GM12872 (cell line): ENCODE data around the gene OARD1.

Experiments used
- TF ChIP-seq, protein P1 (sequence below): IDR thresholded peaks from 3 replicates; pipeline ENCODE4 v1.5.1; 2011; ENCODE audit warnings: low read depth, mild to moderate bottlenecking, low read length, moderate library complexity; ENCODE audit not compliant: insufficient read depth

The OARD1 gene

DNA sequence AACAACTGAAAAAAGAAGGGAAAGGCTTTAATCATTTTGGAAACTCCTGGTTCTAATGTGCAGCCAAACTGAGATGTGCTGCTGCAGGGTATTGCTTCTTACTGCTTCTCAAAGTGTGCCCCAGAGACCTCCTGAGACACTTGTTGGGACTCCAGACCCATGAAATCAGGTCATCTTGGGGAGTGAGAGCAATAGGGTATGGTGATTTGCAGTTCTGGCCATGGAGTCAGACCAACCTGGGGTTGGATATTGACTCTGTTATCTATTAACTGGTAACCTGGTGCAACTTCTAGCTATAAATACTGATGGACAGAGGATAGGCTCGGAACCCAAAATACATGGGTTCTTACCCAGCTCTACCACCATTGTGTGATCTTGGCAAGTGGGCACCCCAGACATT is 26.1 kb downstream of the OARD1 start:
- TF ChIP-seq, protein P1, sequence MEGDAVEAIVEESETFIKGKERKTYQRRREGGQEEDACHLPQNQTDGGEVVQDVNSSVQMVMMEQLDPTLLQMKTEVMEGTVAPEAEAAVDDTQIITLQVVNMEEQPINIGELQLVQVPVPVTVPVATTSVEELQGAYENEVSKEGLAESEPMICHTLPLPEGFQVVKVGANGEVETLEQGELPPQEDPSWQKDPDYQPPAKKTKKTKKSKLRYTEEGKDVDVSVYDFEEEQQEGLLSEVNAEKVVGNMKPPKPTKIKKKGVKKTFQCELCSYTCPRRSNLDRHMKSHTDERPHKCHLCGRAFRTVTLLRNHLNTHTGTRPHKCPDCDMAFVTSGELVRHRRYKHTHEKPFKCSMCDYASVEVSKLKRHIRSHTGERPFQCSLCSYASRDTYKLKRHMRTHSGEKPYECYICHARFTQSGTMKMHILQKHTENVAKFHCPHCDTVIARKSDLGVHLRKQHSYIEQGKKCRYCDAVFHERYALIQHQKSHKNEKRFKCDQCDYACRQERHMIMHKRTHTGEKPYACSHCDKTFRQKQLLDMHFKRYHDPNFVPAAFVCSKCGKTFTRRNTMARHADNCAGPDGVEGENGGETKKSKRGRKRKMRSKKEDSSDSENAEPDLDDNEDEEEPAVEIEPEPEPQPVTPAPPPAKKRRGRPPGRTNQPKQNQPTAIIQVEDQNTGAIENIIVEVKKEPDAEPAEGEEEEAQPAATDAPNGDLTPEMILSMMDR: no peak

DNA sequence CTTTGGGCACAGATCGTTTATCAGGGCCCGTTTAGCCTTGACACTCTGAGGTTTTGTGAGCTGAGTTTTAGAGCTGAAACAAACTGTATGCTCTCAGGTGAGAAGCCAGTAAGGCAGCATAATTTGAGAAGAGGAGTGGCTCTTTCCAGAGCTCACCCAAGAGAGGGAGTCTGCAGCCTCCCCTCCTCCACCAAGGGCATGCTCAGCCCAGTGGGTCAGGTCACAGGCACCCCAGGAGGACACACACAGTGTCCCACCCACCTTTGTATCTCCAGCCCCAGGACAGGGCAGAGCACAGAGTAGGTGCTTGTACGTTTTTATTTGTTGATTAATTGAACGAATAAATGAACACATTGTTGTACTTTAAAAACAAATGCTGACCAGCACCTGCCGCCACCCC is 26.5 kb downstream of the OARD1 start:
- TF ChIP-seq, protein P1: no peak

DNA sequence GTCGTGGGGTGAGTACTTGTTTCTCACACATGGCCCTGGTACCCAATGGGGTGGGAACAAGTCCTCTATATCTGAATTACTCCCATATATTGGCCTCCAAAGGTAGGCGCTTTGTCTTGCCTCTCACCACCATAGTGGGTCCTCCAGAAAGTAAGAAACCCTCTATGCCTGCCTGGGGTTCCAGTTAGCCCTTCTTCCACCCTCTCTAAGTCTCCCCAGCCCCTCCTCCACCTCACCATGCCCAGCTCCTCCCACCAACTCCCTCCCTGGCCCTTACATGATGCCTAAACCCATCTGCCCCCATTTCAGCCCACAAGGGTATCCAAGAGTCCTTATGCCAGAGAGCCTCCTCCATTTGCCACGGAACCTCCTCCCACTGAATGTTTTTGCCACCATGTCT is 29.0 kb downstream of the OARD1 start:
- TF ChIP-seq, protein P1: no peak

DNA sequence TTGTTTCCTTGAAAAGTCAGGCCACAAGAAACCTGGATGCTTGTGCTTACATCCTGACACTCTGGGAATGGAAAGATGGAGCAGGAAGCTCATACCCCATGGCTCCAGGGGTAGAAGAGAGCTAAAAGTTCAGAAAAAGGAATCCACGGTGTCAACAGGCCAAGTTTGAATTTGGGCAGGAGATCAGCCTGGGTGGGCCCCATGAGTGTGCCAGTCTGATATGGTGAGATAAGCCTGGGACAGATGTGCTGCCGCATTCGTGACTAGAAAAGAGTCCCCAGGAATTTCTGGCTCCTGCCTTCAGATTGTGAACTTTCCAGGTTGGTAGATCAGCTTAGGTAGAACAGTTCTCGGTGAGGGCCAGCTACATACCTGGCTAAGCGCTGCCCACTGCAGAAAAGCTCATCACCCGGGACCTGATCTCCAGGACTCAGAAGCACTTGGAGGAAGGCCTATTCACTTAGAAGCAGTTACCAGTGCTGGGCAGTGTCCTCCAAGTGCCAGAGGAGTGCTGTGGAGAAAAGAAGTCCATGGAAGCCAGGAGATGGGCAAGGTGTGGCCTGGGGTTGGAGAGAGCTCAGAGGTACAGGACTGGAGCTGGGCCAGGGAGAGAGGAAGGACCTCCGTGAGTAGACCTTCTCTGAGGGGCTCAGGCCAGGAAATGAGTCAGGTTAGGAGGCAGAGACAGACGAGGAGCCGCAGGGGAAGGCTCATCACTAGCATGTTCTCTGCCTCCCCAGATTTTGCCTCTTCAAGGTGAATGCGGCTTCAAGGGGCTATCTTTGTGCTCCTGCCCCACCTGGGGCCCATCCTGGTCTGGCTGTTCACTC is 29.7 kb downstream of the OARD1 start, which contains the start of gene TSPO2:
Gene TSPO2, plus strand, starts transcription at position 242 of the 830 bp plus-strand sequence. Its CDS starts 519 bp downstream, at position 761.
- TF ChIP-seq, protein P1: no peak

DNA sequence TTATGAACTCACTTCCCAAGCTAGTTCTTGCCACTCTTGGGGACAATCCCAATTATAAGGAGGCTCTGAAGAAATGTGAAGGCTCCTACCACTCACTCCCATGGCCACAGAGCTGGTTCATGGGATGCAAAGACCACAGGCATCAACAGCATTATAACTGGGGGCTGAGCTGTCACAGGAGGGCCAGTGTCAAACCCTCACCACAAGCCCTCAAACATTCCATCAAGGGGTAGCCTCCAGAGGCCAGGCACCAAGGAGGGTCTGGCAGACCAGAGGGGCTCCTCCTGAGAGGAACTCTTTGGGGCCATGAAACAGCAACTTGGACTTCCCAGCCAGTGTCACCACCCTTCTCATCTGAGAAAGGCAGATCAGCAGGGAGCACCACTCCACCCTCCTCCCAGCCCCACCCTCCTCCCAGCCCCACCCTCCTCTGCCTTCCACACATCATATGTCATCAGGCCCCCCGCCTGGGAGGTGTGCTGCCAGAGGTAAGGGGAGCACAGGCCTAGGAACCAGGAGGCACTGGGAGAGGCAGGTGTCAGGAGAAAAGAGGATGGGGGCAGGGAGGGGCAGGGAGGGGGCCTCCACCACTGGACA is 31.1 kb downstream of the OARD1 start:
- TF ChIP-seq, protein P1: no peak

DNA sequence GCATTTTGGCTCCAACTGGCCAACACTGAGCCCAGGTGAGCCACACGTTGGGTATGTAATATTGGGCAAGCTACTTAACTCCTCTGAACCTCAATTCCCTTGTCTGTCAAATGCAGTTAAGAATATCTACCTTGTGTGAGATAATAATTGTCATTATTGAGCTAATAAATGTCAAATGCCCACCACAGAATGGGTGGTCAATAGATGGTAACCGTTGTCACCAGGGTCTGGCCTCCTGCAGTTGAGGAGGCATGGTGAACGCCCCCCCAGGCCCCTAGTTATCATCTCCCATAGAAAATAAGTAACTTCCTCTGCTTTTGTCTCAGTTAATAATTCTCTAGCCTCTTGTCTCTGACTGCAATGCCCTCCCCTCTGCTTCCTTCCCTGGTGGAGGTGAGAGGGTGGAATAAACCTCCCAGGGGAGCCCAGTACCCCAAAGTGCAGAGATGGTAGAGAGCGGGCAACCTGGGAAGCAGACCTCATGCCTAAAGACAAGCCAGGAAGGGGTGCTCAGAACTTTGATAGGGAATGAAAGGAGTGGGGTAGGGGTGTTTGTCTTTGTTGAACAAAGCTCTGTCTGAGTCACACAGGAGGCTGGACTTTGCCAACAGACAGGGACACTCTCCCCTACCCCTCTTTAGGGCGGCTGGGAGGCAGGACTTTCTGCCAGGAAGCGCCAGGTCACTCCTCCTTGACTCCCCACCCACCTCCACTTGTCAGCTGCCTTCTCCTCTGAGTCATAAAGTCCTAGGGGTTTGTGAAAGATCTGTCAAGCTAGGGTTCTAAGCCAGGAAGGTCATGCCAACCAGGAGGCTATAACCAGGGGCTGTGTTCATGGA is 31.8 kb downstream of the OARD1 start:
- TF ChIP-seq, protein P1: no peak
